NCI-H345 (cell line): ENCODE results near the gene GAB2.
A peak's percentile ranks its signal among the peaks of the same experiment; 100 is the strongest.
"Not testable (repeated sequence)": the region's sequence is repeated elsewhere in the genome, so short reads cannot be mapped to it uniquely, and the experiment has no call there.

Experiments used
- DNase-seq: peaks from one replicate; lab custom pipeline; 2025; lab: John Stamatoyannopoulos, UW

GAB2 gene

GRCh38 chr11:78313181-78313795 lies 104.3 kb downstream of the GAB2 start:
- DNase-seq = no peak

GRCh38 chr11:78312712-78313111 lies 104.9 kb downstream of the GAB2 start:
- DNase-seq = no peak

GRCh38 chr11:78311702-78312371 lies 105.8 kb downstream of the GAB2 start:
- no peak for DNase-seq

GRCh38 chr11:78310500-78310909 lies 107.1 kb downstream of the GAB2 start:
- DNase-seq = no peak

GRCh38 chr11:78304201-78304600 lies 113.4 kb downstream of the GAB2 start:
- no peak for DNase-seq

- no peak for DNase-seq
Measured at GRCh38 chr11:78300108-78300839, 117.3 kb downstream of the GAB2 start.

- no peak for DNase-seq
Measured at GRCh38 chr11:78299000-78299710, 118.5 kb downstream of the GAB2 start.

GRCh38 chr11:78298291-78298771 lies 119.3 kb downstream of the GAB2 start:
- DNase-seq = no peak

GRCh38 chr11:78295991-78296930 lies 121.4 kb downstream of the GAB2 start:
- no peak for DNase-seq

GRCh38 chr11:78295347-78295746 lies 122.3 kb downstream of the GAB2 start:
- no peak for DNase-seq

GRCh38 chr11:78294100-78294499 lies 123.5 kb downstream of the GAB2 start:
- not testable (repeated sequence) for DNase-seq

GRCh38 chr11:78293536-78293935 lies 124.1 kb downstream of the GAB2 start:
- DNase-seq = no peak

- DNase-seq = no peak
Measured at GRCh38 chr11:78292109-78292803, 125.4 kb downstream of the GAB2 start.

- no peak for DNase-seq
Measured at GRCh38 chr11:78291503-78292108, 126.0 kb downstream of the GAB2 start.

- no peak for DNase-seq
Measured at GRCh38 chr11:78290293-78291176, 127.1 kb downstream of the GAB2 start.

- DNase-seq = no peak
Measured at GRCh38 chr11:78289552-78290292, 127.9 kb downstream of the GAB2 start.

GRCh38 chr11:78284260-78284659 lies 133.4 kb downstream of the GAB2 start:
- no peak for DNase-seq

GRCh38 chr11:78282821-78283220 lies 134.8 kb downstream of the GAB2 start:
- peak; percentile 43 for DNase-seq
